Type B pancreatic cell (in vitro differentiated cells): ENCODE results near the gene HPSE2. TPM values are rescaled to one million over a fixed set of nuclear protein-coding genes. Genes with fewer than 3 reads are reported as not detected.

Experiments used
- DNase-seq: peaks from one replicate; pipeline ENCODE4 v3.0.0; 2021; ENCODE audit warnings: mixed read lengths; ENCODE audit not compliant: unreplicated experiment; ENCODE audit errors: extremely low spot score
- H3K27ac Mint-ChIP-seq: 2 replicates; pipeline ENCODE4 v1.8.0; 2021; ENCODE audit warnings: mild to moderate bottlenecking, mixed read lengths
- H3K27me3 Mint-ChIP-seq: 2 replicates; pipeline ENCODE4 v1.8.0; 2021; ENCODE audit warnings: mixed read lengths
- H3K36me3 Mint-ChIP-seq: 2 replicates; pipeline ENCODE4 v1.8.0; 2021; ENCODE audit warnings: mixed read lengths
- H3K4me1 Mint-ChIP-seq: one replicate; pipeline ENCODE4 v1.8.0; 2021; ENCODE audit warnings: mixed read lengths; ENCODE audit not compliant: unreplicated experiment
- H3K4me3 Mint-ChIP-seq: 2 replicates; pipeline ENCODE4 v1.8.0; 2021; ENCODE audit warnings: mild to moderate bottlenecking, mixed read lengths
- H3K9me3 Mint-ChIP-seq: 2 replicates; pipeline ENCODE4 v1.8.0; 2021; ENCODE audit warnings: mixed read lengths
- CTCF ChIP-seq: fragments of 200-600 bp; sonication (generic); conservative IDR thresholded peaks from 2 replicates; pipeline ENCODE4 v1.5.0; 2021; ENCODE audit warnings: antibody characterized with exemption, mild to moderate bottlenecking
- total RNA-seq: library from RNA; stranded (reverse); gene quantifications from 2 replicates; pipeline ENCODE4 v1.2.1, GENCODE V29; 2021; ENCODE audit warnings: low replicate concordance

HPSE2 gene
- total RNA-seq, 1 donor from 2014 or later: 19.8 TPM

- Mint-ChIP-seq H3K9me3 (no peaks in the 10 kb centered on the region), H3K27me3 (peaks cover 4% of the 10 kb centered on the region), H3K4me1 (no peaks in the 10 kb centered on the region), H3K27ac (no peak overlapping the region), H3K36me3 (no peaks in the 10 kb centered on the region), H3K4me3 (no peak overlapping the region)
- DNase-seq: no peak
- no peak for TF ChIP-seq CTCF
Observed at GRCh38 chr10:98817396-98817795, 418.3 kb downstream of the HPSE2 start.

- Mint-ChIP-seq H3K9me3 (no peaks in the 10 kb centered on the region), H3K27me3 (peaks cover 4% of the 10 kb centered on the region), H3K4me3 (no peak overlapping the region), H3K36me3 (no peaks in the 10 kb centered on the region), H3K27ac (no peak overlapping the region), H3K4me1 (no peaks in the 10 kb centered on the region)
- no peak for TF ChIP-seq CTCF
- DNase-seq: no peak
Observed at GRCh38 chr10:98815039-98815885, 420.4 kb downstream of the HPSE2 start.

- H3K27me3 Mint-ChIP-seq: peaks cover 4% of the 10 kb centered on the region
- no peak overlapping the region for H3K4me3 Mint-ChIP-seq
- no peak overlapping the region for H3K27ac Mint-ChIP-seq
- no peak for TF ChIP-seq CTCF
- no peaks in the 10 kb centered on the region for H3K36me3 Mint-ChIP-seq
- no peaks in the 10 kb centered on the region for H3K9me3 Mint-ChIP-seq
- DNase-seq: no peak
- no peaks in the 10 kb centered on the region for H3K4me1 Mint-ChIP-seq
Observed at GRCh38 chr10:98814470-98814869, 421.2 kb downstream of the HPSE2 start.

GRCh38 chr10:98808282-98808892 lies 427.3 kb downstream of the HPSE2 start:
- peaks cover 4% of the 10 kb centered on the region for H3K27me3 Mint-ChIP-seq
- no peak overlapping the region for H3K4me3 Mint-ChIP-seq
- H3K4me1 Mint-ChIP-seq: no peaks in the 10 kb centered on the region
- no peak for TF ChIP-seq CTCF
- H3K9me3 Mint-ChIP-seq: no peaks in the 10 kb centered on the region
- H3K27ac Mint-ChIP-seq: no peak overlapping the region
- DNase-seq: no peak
- H3K36me3 Mint-ChIP-seq: no peaks in the 10 kb centered on the region

- Mint-ChIP-seq H3K27me3 (no peaks in the 10 kb centered on the region), H3K27ac (no peak overlapping the region), H3K4me1 (no peaks in the 10 kb centered on the region), H3K36me3 (no peaks in the 10 kb centered on the region), H3K4me3 (no peak overlapping the region), H3K9me3 (peaks cover 4% of the 10 kb centered on the region)
- TF ChIP-seq CTCF: no peak
- no peak for DNase-seq
Observed at GRCh38 chr10:98800263-98800662, 435.4 kb downstream of the HPSE2 start.
